Mammary epithelial cell (primary cell): ENCODE measurements around the gene SLC47A2.

ENCODE experiments used
- CTCF ChIP-seq, 2 donors: IDR thresholded peaks in 1 of 2; conservative IDR thresholded peaks in 1 of 2; 2 replicates each; pipeline ENCODE4 v1.5.1; 2011 to 2012; ENCODE audit warnings: inconsistent platforms in 2 of 2, low read length in 2 of 2, mild to moderate bottlenecking in 2 of 2, control low read depth in 1 of 2, low read depth in 1 of 2; ENCODE audit not compliant: insufficient read depth in 1 of 2; ENCODE audit errors: extremely low read depth in 1 of 2
- EZH2 ChIP-seq: IDR thresholded peaks from 2 replicates; pipeline ENCODE4 v1.6.1; 2012; ENCODE audit warnings: low read length, inconsistent platforms, borderline replicate concordance

GRCh38 chr17:19755821-19756510, 39.6 kb upstream of the SLC47A2 start:
- TF ChIP-seq CTCF (conservative IDR thresholded peaks at IDR 0.05 in 1 of 2, IDR thresholded peaks at IDR 0.05 in 1 of 2; ENCODE audit: extremely low read depth in 1 of 2, insufficient read depth in 1 of 2, low read depth in 1 of 2, low read length in 2 of 2) = no peak
- TF ChIP-seq EZH2 = no peak
